ENCODE data around the gene ITPR2. TPM values are rescaled to one million over a fixed set of nuclear protein-coding genes. Genes with fewer than 3 reads are reported as not detected.
"Not testable (repeated sequence)": the region's sequence is repeated elsewhere in the genome, so short reads cannot be mapped to it uniquely, and the experiment has no call there.

ITPR2 gene
- total RNA-seq, 2 donors from 2014 or later: 42.6 to 76.9 TPM

- DNase-seq (ENCODE audit: low spot score): no peak
- Mint-ChIP-seq H3K36me3 (peaks cover 31% of the 10 kb centered on the region), H3K27ac (no peak overlapping the region), H3K9me3 (no peaks in the 10 kb centered on the region), H3K4me3 (no peak overlapping the region), H3K27me3 (no peaks in the 10 kb centered on the region), H3K4me1 (ENCODE audit: low read depth in 2 of 2) (no peaks in the 10 kb centered on the region)
- ATAC-seq: no peak
Measured at GRCh38 chr12:26661399-26661798, 171.6 kb downstream of the ITPR2 start.

GRCh38 chr12:26659930-26660329 is 173.1 kb downstream of the ITPR2 start:
- no peaks in the 10 kb centered on the region for H3K9me3 Mint-ChIP-seq
- ATAC-seq: no peak
- no peak overlapping the region for H3K27ac Mint-ChIP-seq
- H3K4me3 Mint-ChIP-seq: no peak overlapping the region
- H3K4me1 Mint-ChIP-seq (ENCODE audit: low read depth in 2 of 2): no peaks in the 10 kb centered on the region
- H3K27me3 Mint-ChIP-seq: no peaks in the 10 kb centered on the region
- no peak for DNase-seq (ENCODE audit: low spot score)
- peaks cover 34% of the 10 kb centered on the region for H3K36me3 Mint-ChIP-seq

DNA sequence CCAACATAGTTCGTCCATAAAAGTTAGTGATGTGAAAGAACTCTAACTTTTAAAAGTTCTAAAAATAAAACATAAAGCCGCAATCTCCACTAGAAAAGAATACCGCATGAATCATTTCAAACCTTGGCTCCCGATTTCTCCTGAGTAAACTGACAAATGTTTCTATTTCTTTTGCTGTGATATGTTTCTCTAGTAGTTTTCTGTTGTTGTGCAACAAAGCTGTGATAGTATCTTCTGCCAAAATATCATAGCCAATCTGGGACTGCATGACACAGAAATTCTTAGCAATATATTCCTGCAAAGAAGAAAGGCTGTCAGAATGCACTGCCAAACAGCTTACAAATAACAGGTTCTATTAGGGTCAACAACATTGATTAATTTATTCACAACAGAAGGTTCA is 174.0 kb downstream of the ITPR2 start:
- H3K9me3 Mint-ChIP-seq: no peaks in the 10 kb centered on the region
- no peak for ATAC-seq
- H3K27ac Mint-ChIP-seq: no peak overlapping the region
- peaks cover 34% of the 10 kb centered on the region for H3K36me3 Mint-ChIP-seq
- no peaks in the 10 kb centered on the region for H3K4me1 Mint-ChIP-seq (ENCODE audit: low read depth in 2 of 2)
- H3K4me3 Mint-ChIP-seq: no peak overlapping the region
- H3K27me3 Mint-ChIP-seq: no peaks in the 10 kb centered on the region
- DNase-seq (ENCODE audit: low spot score): no peak

DNA sequence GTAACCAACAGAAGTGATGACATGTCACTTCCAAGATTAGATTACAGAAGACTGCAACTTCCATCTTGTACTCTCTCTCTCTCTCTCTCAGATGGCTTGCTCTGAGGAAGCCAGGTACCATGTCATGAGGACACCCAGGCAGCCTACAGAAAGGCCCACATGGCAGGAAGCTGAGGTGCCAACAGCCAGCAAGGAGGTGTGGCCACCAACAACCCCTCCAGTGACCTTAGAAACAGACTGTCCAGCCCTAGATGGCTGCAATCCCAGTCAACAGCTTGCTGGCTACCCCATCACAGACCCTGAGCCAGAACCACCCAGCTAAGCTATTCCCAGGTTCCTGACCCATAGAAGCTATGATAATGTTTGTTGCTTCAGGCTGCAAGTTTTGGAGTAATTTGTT is 178.4 kb downstream of the ITPR2 start:
- H3K9me3 Mint-ChIP-seq: no peaks in the 10 kb centered on the region
- ATAC-seq: no peak
- no peak overlapping the region for H3K4me3 Mint-ChIP-seq
- peaks cover 0 to 11% of the 10 kb centered on the region in 2 donors for H3K4me1 Mint-ChIP-seq (ENCODE audit: low read depth in 2 of 2)
- no peak for DNase-seq (ENCODE audit: low spot score)
- no peaks in the 10 kb centered on the region for H3K27me3 Mint-ChIP-seq
- H3K27ac Mint-ChIP-seq: peak overlapping the region in 1 of 2 donors; percentile 22
- peaks cover 36% of the 10 kb centered on the region for H3K36me3 Mint-ChIP-seq

- no peaks in the 10 kb centered on the region for H3K9me3 Mint-ChIP-seq
- H3K4me1 Mint-ChIP-seq (ENCODE audit: low read depth in 2 of 2): peaks cover 5 to 11% of the 10 kb centered on the region in 2 donors
- ATAC-seq: peak; percentile 49 to 62
- peaks cover 19% of the 10 kb centered on the region for H3K36me3 Mint-ChIP-seq
- no peaks in the 10 kb centered on the region for H3K27me3 Mint-ChIP-seq
- DNase-seq (ENCODE audit: low spot score): peak; percentile 63
- H3K4me3 Mint-ChIP-seq: no peak overlapping the region
- H3K27ac Mint-ChIP-seq: no peak overlapping the region
Measured at GRCh38 chr12:26651566-26652188, 181.3 kb downstream of the ITPR2 start.

- ATAC-seq: no peak
- Mint-ChIP-seq H3K4me1 (ENCODE audit: low read depth in 2 of 2) (peaks cover 5 to 11% of the 10 kb centered on the region in 2 donors), H3K27ac (no peak overlapping the region), H3K27me3 (no peaks in the 10 kb centered on the region), H3K4me3 (no peak overlapping the region), H3K9me3 (no peaks in the 10 kb centered on the region), H3K36me3 (peaks cover 13% of the 10 kb centered on the region)
- DNase-seq (ENCODE audit: low spot score): no peak
Measured at GRCh38 chr12:26651036-26651435, 182.0 kb downstream of the ITPR2 start.

GRCh38 chr12:26648999-26649398 is 184.0 kb downstream of the ITPR2 start:
- peaks cover 10 to 11% of the 10 kb centered on the region in 2 donors for H3K4me1 Mint-ChIP-seq (ENCODE audit: low read depth in 2 of 2)
- no peaks in the 10 kb centered on the region for H3K27me3 Mint-ChIP-seq
- no peak overlapping the region for H3K4me3 Mint-ChIP-seq
- DNase-seq (ENCODE audit: low spot score) (no peak), ATAC-seq (no peak)
- H3K9me3 Mint-ChIP-seq: peaks cover 3% of the 10 kb centered on the region
- H3K36me3 Mint-ChIP-seq: peaks cover 13% of the 10 kb centered on the region
- H3K27ac Mint-ChIP-seq: no peak overlapping the region

DNA sequence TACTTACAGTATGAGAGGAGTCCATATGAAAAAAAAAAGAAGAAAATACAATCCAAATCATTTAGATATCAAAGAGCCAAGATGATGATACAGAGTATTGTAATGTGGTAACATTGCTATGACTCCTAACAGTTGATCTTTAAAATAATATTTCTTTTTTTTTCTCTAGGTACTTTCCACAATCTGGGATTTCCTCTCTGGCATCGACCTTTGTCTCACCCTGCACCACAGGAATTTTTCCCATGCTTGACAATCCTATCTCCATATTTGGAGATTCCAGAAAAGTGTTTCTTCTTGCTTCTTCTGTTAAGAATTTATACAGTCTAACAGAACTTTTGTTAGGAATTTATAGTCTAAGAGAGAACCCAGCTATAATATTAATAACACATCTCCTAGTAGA is 184.4 kb downstream of the ITPR2 start:
- Mint-ChIP-seq H3K36me3 (peaks cover 13% of the 10 kb centered on the region), H3K27ac (no peak overlapping the region), H3K4me3 (no peak overlapping the region), H3K9me3 (peaks cover 3% of the 10 kb centered on the region), H3K27me3 (no peaks in the 10 kb centered on the region), H3K4me1 (ENCODE audit: low read depth in 2 of 2) (peaks cover 10 to 11% of the 10 kb centered on the region in 2 donors)
- DNase-seq (ENCODE audit: low spot score) (no peak), ATAC-seq (no peak)

- ATAC-seq (no peak), DNase-seq (ENCODE audit: low spot score) (no peak)
- H3K9me3 Mint-ChIP-seq: peaks cover 3% of the 10 kb centered on the region
- H3K4me3 Mint-ChIP-seq: no peak overlapping the region
- peaks cover 10 to 11% of the 10 kb centered on the region in 2 donors for H3K4me1 Mint-ChIP-seq (ENCODE audit: low read depth in 2 of 2)
- H3K27me3 Mint-ChIP-seq: no peaks in the 10 kb centered on the region
- H3K27ac Mint-ChIP-seq: no peak overlapping the region
- peaks cover 13% of the 10 kb centered on the region for H3K36me3 Mint-ChIP-seq
Measured at GRCh38 chr12:26648066-26648465, 184.9 kb downstream of the ITPR2 start.

DNA sequence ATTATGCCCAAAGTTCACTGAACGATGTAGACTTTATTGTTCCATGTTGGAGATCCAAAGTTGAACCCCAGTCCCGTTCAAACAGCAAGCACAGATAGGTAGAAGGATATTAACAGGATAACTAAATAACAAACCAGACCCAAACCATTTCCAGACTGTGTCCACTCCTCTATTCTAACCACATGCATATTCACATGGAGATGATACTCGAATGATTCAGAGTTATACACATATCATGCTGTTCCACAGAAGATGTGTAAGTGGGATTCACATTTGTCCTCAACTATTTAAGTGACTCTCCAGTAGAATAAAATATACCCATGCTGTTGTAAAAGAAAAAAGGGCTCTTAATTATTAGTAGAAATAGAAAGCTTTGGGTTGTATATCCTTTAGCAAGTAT is 185.9 kb downstream of the ITPR2 start:
- Mint-ChIP-seq H3K9me3 (peaks cover 3% of the 10 kb centered on the region), H3K27me3 (no peaks in the 10 kb centered on the region), H3K4me3 (no peak overlapping the region), H3K36me3 (peaks cover 11% of the 10 kb centered on the region), H3K27ac (no peak overlapping the region), H3K4me1 (ENCODE audit: low read depth in 2 of 2) (peaks cover 10% of the 10 kb centered on the region in 2 donors)
- no peak for ATAC-seq
- DNase-seq (ENCODE audit: low spot score): no peak

DNA sequence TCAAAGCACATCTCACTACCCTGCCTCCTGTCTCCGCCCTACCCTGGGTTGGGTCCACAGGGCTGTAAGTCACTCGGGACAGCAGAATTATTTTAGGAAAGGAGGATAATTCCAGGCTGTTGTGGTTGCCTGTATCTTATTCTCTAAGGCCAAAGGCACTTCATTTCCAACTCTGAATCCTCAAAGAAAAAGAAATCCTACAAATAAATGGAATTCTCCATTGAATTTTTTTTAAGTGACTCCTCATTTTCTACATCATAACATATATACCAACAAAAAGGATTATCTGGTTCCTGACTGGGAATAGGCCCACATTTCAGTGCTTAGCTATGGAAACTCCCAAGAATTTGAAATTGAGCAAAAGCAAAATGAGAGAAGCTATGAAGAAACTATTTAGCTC is 186.4 kb downstream of the ITPR2 start:
- peaks cover 5 to 10% of the 10 kb centered on the region in 2 donors for H3K4me1 Mint-ChIP-seq (ENCODE audit: low read depth in 2 of 2)
- H3K4me3 Mint-ChIP-seq: no peak overlapping the region
- H3K9me3 Mint-ChIP-seq: peaks cover 3% of the 10 kb centered on the region
- peaks cover 6% of the 10 kb centered on the region for H3K36me3 Mint-ChIP-seq
- H3K27ac Mint-ChIP-seq: no peak overlapping the region
- DNase-seq (ENCODE audit: low spot score) (no peak), ATAC-seq (no peak)
- no peaks in the 10 kb centered on the region for H3K27me3 Mint-ChIP-seq

DNA sequence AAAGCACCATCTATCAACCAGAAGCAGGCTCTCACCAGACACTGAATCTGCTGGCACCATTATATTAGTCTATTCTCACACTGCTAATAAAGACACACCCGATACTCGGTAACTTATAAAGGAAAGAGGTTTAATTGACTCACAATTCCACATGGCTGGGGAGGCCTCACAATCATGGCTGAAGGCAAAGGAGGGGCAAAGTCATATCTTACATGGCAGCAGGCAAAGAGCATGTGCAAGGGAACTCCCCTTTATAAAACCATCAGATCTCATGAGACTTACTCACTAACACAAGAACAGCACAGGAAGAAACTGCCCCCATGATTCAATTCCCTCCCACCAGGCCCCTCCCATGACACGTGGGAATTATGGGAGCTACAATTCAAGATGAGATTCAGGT is 188.6 kb downstream of the ITPR2 start:
- Mint-ChIP-seq H3K4me1 (ENCODE audit: low read depth in 2 of 2) (peaks cover 0 to 11% of the 10 kb centered on the region in 2 donors), H3K27ac (peak overlapping the region in 1 of 2 donors; percentile 18)
- not testable (repeated sequence) for H3K27me3 Mint-ChIP-seq; ATAC-seq; DNase-seq (ENCODE audit: low spot score); H3K4me3 Mint-ChIP-seq; H3K9me3 Mint-ChIP-seq; H3K36me3 Mint-ChIP-seq

DNA sequence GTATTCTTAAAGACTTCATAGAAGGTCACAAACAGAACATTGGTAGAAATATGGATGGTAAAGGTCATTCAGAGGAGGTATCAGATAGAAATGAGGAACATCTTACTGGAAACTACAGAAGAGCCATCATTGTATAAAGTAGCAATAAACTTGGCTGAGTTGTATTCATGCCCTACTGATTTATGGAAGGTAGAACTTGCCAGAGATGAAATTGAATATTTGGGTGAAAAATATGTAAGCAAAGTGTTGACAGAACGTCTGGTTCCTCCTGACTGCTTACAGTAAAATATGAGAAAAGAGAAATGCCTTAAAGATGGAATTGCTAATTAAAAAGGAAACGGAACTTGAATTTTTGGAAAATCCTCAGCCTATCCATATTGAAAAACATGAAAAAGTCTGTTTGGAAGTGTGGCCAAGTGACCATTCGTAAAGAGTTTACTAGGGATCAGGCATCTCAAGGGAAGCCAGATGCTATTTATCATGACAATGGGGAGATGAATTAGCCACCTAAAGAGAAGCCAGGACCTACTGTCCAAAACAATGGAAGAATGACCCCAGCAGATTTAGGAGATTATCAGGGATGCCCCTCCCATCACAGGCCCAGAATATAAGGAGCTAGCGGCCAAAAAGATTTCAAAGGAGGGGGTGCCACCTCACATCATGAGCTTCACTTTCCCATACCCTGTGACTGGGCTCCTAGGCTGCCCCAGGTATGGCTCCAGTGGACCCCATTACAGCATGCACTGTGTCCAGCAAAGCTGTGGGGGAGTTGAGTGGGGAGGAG is 189.3 kb downstream of the ITPR2 start:
- peak in 1 of 2 donors; percentile 38 for ATAC-seq
- Mint-ChIP-seq H3K4me1 (ENCODE audit: low read depth in 2 of 2) (peaks cover 4 to 8% of the 10 kb centered on the region in 2 donors), H3K27me3 (no peaks in the 10 kb centered on the region), H3K9me3 (peaks cover 3% of the 10 kb centered on the region), H3K4me3 (no peak overlapping the region), H3K36me3 (peaks cover 4% of the 10 kb centered on the region), H3K27ac (peak overlapping the region in 1 of 2 donors; percentile 20)
- no peak for DNase-seq (ENCODE audit: low spot score)

- Mint-ChIP-seq H3K27me3 (no peaks in the 10 kb centered on the region), H3K27ac (no peak overlapping the region), H3K36me3 (peaks cover 9% of the 10 kb centered on the region), H3K4me1 (ENCODE audit: low read depth in 2 of 2) (peaks cover 8% of the 10 kb centered on the region in 2 donors), H3K4me3 (no peak overlapping the region), H3K9me3 (peaks cover 3% of the 10 kb centered on the region)
- DNase-seq (ENCODE audit: low spot score): no peak
- ATAC-seq: no peak
Measured at GRCh38 chr12:26642361-26642760, 190.6 kb downstream of the ITPR2 start.

Measured in natural killer cell treated with Interleukin-12 subunit alpha and Interleukin-12 subunit beta and Interleukin-15 and Interleukin-18, amount 100 ng/mL, for 72 hours (primary cell).